A172 (cell line): ENCODE data around the gene TEN1. TPM values are rescaled to one million over a fixed set of nuclear protein-coding genes. Genes with fewer than 3 reads are reported as not detected.
A peak's percentile ranks its signal among the peaks of the same experiment; 100 is the strongest.
"Not testable (repeated sequence)": the region's sequence is repeated elsewhere in the genome, so short reads cannot be mapped to it uniquely, and the experiment has no call there.

ENCODE experiments used
- DNase-seq: peaks from one replicate; pipeline ENCODE4 v3.0.0-alpha.2; 2015; ENCODE audit warnings: low spot score
- total RNA-seq: library from RNA; depleted of rRNA; stranded (reverse); fragments of >200 nt; shearing (Covaris generic); gene quantifications from 2 replicates; pipeline ENCODE4 v1.2.3, GENCODE V29; 2014

The TEN1 gene
- total RNA-seq, 1 experiment from 2014 or later: 28.4 TPM

DNA sequence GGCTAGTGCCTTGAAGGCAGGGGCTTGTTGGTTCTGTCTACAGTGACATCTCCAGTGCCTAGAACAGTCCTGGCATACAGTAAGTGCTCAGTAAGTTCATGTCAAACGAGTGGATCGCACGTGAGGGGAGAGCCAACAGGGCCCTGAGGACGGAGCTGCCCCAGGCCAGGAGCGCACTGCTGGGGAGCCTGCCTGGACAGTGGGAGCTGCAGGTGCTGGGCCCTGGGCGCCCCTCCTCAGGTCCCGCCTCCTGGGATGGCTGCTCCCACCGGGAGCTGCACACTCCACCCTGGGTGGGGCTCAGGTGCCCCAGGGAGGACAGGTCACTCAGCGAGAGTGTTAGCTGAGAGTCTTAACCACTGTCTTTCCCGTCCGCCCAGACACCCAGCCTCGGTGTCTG, 46.3 kb downstream of the TEN1 start:
- DNase-seq: no peak

DNA sequence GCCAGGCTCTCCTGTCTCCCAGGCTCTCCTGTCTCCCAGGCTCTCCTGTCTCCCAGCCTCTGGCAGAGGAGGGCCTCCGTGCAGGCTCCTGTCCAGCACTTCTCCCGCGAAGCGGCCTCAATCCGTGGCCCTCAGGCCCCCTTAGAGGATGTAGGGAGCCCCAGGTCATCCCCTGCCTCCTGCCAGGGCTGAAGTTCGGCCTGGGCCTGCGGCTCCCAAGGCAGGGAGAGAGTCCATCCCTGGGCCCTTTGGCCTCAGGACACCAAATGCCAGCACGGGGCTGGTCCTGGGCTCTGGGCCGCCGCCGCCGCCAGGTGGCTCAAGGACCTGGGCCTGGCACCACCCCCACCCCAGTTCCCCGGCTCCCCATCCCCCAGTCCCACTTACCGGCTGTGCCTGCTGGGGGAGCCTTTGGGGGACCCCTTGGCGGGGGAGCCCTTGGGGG, 47.7 kb downstream of the TEN1 start:
- no peak for DNase-seq

DNA sequence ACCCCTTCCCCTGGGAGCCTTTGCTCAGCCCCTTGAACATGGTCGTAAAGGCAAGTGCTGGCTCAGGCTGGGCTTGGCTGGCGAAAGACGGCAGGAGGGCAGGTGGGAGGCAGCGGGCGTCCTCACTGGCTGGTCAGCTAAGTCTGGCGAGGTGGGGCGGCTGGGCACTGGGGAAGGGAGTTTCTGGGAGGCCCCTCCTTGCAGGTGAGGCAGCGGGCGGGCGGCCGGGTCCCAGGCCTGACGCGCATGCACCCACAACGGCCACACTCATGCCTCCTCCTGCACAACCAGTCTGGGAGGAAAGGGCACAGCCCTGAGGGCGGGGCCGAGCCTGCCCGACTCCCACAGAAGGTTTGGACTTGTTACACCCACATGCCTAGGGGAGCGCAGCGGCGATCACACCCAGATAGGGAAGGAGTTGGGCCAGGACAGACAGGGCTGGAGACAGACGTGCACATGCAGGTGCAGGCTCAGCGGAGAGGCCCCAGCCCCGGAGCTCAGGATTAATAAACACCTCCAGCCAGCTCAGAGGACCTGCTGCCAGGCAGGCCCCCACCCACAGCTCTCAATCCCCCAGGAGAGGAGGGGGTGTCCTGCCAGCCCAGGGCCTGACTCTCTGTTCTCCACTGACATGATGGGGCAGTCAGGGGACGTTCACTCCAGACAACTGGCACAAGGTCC, 48.3 kb downstream of the TEN1 start, which contains the start of gene EVPL:
TSS of gene EVPL (minus strand) at position 148 of the 681 bp plus-strand sequence. CDS start at position 40, 108 bp downstream.
- DNase-seq: no peak

DNA sequence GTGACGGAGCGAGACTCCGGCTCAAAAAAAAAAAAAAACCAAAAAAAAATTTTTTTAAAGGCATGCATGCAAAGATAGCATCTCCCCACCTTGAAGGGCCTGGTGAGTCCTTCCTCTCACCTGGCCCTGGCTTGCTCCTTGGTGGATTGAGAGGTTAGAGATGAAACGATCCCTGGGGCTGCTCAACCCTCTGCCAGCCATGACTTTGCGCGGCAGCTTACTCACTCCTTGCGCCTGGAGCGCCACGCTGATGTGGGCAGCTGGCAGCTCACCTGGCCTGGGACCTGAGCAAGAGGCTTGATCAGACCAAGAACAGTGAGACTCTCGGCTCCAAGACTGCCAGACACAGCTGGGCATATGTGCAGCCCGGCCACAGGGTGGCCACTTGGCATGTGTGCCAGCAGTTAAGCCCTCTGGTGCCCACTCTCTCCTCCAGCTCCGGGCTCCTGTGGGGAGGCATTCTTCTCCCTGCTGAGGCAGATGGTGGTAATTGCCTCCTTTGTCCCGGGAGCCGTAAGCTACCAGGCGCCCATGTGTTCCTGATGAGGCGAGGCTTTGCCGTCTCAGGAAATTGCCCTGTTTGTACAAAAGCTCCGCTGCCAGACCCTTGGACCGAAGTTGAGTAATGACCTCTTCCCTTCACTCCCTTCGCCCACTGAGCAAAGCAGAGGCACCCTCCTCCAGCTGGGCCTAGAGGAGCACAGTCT, 53.2 kb downstream of the TEN1 start:
- DNase-seq: no peak

DNA sequence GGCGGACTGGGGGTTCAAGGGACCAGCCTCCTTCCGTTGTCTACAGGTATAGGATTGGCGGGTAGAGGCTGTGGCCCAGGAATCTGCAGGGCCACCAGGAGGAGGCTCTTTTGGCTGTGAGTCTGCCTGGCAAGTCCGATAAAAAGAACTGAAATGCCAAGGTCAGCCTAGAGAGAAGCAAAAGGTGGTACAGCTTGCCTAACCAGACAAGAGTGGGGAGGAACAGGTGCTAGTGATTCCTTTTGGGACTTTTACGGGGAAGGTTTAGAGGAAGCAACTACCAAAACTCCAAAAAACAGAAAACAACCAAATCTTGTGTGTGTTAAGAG, 53.7 kb downstream of the TEN1 start:
- DNase-seq: no peak

DNA sequence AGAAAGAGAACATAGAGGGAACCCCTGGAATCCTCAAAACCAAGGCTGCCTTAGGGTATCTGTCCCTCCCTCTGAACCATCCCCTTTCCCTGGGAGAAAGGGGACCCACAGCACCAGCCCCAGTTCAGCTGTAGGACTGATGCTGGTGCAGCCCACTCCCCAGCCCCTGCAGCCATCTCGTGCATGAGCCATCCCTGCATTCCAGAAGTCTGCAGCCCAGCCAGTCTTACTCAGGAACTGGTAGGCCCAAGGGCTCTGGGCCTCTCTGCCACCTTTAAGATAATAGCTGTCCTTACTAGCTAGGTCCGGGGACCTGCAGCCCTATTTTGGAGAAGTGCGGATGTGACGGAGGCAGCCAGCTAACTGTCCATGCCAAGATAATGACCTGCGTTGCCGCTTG, 54.1 kb downstream of the TEN1 start:
- no peak for DNase-seq

DNA sequence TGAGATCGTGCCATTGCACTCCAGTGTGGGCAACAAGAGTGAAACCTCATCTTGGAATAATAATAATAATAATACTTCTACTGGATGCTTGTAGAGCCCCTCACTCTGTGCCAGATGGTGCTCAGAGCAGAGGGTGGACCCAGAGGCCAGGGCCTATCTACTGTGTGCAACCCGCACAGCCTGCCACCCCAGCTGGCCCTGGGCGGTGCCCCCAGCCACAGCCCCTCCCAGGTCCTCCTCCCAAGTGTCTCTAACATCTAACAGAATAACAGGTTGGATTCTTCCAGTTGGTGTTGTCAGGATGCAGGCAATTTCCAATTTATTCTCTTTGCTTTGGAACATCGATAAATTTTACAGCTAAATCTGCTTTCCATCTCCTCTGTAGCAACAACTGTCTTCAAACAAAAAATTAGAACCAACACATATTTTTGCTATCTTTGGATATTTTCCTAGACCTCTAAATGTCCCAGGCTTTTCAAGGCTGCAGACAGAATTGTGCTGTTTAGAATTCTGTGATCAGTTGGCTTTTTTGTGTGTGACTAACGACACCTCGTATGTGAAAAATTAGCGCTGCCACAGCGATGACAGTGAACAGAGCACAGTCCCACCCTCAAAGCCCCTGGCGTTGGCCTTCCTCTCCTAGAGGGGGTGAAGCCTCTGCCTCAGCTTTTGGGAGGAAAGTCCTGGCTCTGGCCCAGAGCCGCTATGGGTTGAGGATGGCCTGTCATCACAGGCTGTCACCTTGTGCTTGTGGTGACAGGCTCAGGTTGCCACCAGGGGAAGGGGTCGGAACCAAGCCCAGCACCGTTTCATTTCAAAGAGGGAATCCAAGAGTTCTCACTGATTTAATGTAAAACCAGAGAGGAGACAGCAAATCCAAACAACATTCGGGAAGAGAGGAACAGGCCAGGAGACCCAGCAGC, 55.6 kb downstream of the TEN1 start:
- DNase-seq: no peak

DNA sequence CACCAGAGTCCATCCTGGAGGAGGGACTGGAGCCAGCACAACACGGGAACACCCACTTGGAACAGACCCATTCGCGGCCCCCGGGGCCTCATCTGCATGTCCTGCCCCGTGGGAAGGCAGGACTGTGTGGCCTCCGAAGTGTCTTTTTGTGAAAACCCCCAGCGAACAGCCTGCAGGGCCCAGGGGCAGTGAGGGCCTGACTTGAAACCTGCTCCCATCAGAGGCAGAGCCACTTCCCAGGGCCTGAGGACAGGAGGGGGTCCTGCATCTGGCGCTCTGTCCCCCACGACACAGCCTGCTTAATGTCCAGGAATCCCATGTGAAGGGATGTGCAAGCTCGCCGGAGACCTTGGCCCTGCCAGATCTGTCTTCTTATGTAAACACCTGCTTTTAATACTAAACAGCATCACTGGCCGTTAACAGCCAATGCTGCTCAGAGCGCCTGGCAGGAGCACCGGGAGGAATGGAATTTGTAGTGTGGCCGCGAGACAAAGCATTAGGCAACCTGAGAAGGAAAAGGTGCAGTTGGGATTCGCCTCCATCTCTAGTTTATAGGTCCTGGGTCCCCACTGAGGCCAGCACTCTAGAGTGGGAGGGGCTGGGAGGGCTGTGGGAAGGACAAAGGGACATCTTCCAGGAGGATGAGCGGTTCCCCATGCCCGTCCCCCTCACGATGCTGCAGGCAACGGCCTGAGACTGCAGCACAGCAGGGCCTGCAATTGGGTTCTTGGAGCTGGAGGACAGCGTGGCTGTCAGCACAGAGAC, 57.6 kb downstream of the TEN1 start:
- no peak for DNase-seq

DNA sequence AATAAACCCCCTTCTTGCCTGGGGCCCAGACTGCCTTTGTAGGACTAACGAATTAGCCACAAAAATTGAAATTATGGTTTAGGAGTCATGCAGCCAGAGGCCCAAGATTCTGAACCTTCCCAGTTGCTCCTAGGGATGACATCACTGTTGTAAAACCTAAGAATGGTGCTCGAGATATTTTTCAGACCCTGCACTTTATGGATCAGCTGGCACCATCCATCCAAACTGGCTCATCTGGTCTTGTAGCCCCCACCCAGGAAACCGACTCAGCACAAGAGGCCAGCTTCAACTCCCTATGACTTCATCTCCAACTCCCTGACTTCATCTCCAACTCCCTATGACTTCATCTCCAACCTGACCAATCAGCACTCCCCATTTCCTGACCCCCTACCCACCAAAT, 59.0 kb downstream of the TEN1 start:
- DNase-seq: no peak

DNA sequence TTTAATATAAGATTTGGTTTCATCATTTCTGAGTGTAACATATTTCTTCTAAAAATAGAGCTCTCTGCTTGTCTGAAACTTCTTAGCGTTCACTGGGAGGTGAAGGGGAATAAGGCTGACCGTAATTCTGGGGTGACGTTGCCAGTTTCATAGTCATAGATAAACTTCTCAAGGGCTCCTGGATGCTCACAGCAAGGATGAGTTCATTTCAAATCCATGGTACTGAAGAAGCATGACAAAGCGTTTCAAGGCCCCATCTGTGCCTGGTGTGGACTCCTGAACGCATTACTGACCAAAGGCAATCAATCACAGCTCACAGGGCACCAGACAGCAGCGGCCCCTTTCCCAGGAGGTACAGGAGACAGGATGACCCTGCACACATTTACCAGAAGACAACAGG, 60.1 kb downstream of the TEN1 start:
- no peak for DNase-seq

DNA sequence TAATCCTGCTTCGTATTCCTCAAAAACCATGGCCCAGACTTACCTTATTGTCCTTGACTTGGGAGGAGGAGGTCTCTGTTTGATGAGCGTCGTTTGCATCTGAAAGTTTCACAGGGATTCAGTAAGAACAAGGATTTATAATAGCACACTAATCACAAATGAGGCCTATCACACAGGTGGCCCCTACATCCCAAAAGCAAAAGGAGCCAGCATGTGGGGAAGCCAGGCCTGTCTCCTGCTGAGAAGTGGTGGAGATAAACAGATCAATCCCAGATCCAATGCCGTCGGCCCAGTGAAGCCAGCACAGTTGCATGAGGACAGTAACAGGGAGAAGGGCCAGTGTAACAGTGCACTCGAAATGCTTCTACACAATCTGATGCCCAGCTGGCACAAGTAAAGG, 61.3 kb downstream of the TEN1 start:
- DNase-seq: no peak

DNA sequence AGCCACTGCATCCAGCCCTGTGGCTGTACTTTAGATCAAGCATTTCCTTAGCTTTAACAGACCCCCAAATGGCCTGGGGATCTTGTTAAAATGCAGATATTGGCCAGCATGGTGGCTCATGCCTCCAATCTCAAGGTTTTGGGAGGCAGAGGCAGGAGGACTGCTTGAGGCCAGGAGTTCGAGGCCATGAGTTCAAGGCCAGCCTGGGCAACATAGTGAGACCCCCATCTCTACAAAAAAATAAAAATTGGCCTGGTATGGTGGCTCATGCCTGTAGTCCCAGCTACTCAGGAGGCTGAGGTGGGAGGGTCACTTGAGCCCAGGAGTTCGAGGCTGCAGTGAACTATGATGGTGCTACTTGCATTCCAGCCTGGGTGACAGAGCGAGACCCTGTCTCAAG, 63.8 kb downstream of the TEN1 start:
- not testable (repeated sequence) for DNase-seq

DNA sequence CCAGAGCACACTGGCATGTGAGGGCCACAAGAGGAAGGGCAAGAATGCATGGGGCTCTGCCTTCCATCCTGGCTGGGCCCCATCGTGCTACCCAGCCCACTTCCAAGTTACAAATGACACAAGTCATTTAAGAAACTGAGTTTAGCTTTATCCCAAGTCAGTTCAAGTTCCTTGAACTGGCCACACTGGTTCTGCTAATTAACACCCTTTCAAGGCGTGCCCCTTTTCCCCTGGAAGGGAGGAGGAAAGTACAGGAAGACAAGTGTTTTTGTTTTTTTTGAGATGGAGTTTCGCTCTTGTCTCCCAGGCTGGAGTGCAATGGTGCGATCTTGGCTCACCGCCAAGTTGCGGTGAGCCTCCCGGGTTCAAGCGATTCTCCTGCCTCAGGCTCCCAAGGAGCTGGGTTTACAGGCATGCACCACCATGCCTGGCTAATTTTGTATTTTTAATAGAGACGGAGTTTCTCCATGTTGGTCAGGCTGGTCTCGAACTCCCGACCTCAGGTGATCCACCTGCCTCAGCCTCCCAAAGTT, 65.5 kb downstream of the TEN1 start:
- not testable (repeated sequence) for DNase-seq

DNA sequence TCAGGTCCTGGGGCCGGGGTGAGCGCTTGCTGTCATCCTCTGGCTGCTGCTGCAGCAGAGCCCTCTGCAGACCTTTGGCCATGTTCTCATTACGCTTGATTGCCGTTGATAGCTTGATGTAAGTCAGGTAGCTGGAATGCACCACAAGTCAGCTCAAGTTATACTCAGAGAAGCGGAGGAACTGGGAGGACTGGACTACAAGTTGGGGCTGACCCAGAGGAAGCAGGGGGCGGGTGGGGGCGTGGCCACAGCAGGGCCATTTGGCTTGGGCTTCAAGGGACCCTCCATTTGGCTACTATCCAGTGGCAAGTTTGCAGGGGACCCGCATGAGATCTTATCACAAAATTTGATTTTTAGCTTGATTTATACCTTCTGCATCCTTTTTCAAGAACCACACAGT, 67.0 kb downstream of the TEN1 start:
- no peak for DNase-seq

DNA sequence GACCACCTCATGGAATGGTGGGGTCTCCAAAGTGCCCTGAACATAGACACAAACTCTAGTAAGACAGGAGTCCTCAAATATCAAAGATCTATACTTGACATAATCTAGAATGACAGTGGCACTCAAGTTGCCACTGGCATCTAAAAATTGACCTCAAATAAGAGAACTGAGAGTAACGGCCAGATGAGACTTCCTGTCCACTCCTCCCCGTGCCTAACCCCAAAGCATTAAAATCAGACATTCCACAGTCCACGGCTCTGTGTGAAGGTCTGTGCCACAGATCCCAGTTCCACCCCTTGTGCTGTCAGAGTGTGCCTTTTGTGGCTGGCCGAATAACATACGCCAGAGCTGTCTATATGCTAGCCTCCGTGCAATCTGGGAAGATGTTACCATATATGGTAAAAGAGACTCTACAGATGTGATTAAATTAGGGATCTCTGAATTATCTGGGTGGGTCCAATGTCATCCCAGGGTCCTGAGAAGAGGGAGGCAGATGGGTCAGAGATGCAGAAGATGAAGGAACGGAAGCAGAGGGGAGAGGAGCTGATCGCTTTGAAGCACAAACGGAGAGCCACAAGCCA, 69.1 kb downstream of the TEN1 start:
- no peak for DNase-seq

DNA sequence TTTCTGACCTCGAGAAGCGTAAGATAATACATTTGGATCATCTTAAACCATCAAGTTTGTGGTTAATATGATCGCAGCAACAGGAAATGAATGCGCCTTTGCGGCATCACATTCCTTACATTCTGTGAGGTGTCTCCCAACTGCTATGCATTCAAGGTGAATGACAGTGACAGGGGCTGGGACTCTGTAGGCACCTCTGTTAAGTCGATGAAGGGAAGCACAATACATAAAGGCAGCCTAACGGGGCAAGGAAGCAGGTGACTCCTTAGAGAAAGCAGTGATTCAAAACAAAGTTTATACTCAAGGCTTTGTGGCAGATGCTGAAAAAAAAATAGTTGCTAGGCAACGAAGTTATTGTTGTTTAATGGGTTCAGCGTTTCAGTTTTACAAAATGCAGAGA, 69.7 kb downstream of the TEN1 start:
- DNase-seq: peak; percentile 93

DNA sequence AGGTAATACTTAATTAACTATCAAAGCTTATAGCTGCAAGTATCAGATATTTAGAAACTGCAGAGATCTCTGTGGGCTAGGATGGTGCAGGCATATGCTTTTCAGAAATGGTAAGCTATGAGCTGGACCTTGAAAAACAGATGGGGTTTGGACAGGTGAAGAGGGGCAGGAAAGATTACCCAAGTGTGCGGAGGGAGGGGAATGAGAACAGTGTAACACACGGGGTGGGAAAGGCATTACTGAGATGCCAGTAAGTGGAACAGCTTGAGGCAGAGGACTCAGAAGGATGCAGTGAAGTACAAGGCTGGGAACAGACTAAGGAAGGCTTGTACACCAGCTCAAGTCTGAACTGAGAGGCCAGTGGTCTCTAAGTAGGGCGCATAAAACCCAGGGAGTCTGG, 70.2 kb downstream of the TEN1 start:
- no peak for DNase-seq

DNA sequence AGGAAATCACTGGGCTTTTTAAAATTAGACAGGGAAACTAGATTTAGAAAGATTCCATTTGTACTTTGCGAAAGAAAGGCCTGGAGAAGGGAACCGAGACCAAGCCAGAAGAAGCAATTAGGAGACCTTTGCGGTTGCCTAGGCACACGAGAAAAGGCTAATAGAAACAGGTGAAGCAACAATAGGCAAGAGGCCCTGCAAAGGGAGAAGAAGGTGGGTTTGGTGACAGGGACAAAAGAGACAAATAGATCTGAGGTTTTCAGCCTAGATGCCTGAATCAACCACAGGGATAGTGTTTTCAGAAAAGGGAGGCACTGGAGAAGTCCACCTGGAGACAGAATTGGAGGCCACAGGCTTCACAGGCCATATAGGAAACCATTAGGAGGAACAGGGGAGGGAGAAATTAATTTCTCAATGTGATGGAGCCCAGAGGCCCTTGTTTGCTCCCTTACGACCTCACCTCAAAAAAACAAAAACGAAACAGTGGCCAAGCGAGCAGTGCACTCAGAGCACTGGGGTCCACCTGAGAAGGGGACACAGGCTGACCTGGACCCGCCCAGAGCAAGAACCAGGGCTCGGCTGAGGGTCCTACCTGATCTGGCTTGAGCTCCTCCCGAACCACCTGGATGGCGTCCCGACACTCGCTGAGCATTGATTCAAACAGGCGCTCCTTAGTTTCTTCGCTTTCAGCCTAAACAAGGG, 70.9 kb downstream of the TEN1 start:
- no peak for DNase-seq
